Jurkat, Clone E6-1 (cell line): ENCODE measurements around the gene BHMT.
A peak's percentile ranks its signal among the peaks of the same experiment; 100 is the strongest.

ENCODE experiments used
- DNase-seq: peaks from one replicate; pipeline ENCODE4 v3.0.0-alpha.2; 2011; ENCODE audit warnings: low read depth, low spot score
- H3K4me3 ChIP-seq: 2 replicates; pipeline ENCODE4 v1.5.1; 2011; ENCODE audit warnings: mild to moderate bottlenecking, low read length, control low read depth, moderate library complexity

Gene BHMT

DNA sequence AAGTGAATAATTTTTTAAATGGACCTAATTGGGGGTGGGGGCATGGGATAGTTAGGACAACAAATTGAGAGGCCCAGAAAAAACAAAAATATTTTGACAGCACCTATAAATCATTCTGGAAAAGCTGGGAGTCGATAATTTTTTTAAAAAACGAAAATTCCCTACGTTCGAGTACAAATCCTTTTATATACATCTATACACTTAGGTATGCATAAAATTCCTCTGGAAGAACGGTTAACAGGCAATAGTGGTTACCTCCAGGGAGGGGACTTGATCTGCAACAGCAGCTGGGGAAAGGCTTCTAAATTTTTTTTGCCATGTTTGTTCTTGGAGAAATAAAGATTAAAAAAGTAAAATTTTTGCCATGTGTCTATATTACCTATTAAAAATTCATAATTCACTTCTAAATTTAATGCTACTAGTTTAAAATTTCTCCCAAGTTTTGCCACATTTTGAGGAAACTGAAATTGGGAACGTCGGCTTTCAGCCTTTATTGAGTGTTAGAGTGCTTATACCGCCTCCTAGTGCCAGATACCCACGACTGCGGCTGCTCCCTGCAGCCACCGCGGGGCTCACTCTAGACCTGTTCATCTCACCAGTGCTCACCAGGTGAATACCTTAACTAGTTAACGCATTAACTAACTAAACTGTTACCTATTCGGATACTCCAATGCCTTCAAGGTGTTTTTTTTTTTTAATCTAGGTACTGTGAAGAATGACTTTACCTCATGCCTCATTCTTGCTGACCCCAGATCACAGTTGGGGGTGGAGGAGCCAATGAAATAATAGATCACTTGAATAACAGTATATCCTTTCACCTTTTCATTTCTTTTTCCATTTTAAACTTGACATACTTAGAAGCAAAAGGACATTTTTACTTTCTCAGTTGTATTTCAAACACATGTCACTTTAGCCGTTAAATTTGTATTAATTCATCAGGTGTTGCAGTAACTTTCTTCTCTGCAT, 1.8 kb upstream of the BHMT start:
- DNase-seq: no peak
- H3K4me3 ChIP-seq: no peak overlapping the region

DNA sequence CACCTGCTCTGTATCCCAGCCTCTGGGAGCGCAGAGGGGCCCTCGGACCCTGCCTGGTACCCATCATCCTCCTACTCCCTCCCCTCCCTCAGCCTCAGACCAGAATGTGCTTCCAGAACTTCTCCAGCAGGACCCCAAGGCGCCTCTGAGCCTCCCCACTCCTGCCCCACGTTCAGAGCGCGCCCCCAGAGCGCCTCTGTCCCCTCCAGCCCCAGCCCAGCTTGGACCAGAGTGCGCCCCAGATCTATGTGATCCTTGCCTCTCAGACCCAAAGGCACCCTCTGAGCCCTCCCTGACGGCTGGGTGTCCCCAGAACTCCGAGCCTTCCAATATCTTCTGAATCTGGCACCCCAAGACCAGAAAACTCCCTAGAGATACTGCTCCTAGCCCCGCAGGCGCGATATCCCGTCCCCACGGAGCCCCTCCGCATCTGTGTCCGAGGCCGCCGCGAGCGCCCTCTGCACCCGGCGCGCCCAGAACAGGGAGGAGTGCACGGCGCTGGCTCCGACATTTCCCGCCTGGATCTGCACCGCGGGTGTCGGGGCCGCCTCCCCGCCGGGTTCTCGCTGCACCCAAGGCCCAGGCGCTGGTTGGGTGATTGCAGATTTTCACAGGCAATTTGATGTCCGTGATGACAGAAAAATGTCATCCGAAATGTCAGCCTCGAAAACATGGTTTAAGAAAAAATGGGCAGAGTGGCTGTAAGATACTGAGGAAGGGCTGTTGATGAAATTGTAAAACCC, 522 bp downstream of the BHMT start:
- DNase-seq: no peak
- no peak overlapping the region for H3K4me3 ChIP-seq

DNA sequence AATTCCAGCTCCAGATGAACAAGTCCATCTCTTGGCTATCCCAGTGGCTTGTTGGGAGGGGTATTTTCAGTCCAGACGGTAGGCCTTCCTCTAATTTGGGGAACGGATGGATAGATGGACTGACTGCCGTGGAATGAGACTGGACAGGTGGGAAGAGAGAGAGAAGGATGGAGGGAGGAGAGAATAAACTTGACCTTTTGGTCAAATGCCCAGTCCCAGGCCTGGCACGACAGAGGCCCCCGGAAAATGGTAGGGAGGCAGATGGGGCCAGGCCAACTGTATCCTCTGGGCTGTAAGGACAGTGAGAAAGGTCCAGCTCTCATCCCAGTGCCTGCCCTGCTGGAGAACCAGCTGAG, 1.1 kb downstream of the BHMT start:
- no peak for DNase-seq
- H3K4me3 ChIP-seq: no peak overlapping the region

DNA sequence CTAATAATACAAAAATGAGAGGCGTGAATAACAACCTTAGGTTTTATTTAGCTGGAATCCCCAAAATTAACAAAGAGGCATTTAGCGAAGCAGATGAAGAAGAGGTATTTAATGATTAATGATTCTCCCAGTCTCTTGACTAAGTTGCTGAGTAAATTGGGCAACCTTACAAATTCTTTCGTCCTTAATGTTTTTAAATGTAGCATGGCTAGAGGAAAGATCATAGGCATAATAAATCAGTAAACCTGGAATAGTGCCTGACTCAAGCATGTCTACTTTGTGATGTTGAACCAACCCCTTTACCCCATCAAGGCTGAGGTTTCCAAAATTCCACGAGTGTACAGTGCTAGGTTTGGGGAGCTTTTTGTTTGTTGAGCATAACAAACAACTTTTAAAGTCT, 7.9 kb downstream of the BHMT start:
- no peak overlapping the region for H3K4me3 ChIP-seq
- DNase-seq: no peak

DNA sequence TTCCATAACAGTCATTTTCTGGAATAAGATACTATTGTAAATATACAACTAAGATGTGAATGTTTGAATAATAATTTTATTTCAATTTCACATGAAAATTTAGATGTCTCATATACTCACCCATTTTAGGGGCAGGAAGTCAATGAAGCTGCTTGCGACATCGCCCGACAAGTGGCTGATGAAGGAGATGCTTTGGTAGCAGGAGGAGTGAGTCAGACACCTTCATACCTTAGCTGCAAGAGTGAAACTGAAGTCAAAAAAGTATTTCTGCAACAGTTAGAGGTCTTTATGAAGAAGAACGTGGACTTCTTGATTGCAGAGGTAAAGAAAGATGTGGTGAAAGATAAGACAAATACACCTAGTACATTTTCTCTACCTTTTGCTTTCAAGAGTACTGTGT, 8.6 kb downstream of the BHMT start:
- no peak for DNase-seq
- H3K4me3 ChIP-seq: no peak overlapping the region

DNA sequence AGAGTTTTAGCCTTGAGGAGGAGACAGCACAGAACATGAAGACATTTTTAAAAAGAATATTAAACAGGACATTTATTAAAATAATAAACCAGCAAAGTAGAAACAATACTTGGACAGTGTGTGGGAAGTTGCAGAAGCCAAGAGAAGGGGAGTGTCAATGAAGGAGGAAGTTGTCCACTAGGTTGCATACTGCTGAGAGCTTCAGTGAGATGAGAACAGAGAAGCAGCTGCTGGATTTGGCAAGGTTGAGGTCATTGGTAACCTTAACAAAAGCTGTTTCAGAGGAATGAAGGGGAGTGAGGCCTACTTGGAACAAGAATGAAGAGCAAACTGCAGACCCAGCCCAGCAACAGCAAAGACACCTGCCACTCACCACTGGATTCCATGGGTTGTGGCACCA, 11.4 kb downstream of the BHMT start:
- DNase-seq: no peak

DNA sequence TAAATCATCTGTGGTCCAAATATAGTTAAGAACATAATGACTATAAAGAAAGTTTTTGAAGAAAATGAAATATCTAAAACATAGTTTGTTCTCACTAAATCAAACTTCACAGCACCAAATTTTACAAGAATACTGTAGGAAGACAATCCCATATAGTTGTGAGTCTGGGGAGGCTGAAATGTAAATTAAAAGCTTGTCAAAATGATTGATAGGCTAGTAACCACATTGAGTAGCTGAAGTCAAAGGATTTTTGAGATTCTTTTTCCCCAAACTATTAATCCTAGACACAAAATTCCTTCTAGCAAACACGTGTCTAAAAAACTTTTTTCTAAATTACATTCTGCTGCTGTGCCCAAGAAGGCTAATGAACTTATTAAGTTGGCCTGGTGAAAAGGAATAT, 13.0 kb downstream of the BHMT start:
- no peak for DNase-seq

More for the DNA sequence above, 11.4 kb downstream of the BHMT start:
- H3K4me3 ChIP-seq: no peak overlapping the region

DNA sequence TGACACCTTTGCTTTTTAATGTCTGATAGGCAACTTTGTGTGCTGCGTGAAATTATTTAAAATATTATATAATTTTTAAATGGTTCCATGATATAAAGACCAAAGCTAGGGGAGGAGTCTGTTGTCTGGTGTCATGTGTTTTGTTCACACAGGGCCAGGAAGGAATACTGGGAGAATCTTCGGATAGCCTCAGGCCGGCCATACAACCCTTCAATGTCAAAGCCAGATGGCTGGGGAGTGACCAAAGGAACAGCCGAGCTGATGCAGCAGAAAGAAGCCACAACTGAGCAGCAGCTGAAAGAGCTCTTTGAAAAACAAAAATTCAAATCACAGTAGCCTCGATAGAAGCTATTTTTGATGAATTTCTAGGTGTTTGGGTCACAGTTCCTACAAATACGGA, 19.2 kb downstream of the BHMT start:
- DNase-seq: no peak

More for the DNA sequence above, 13.0 kb downstream of the BHMT start:
- no peak overlapping the region for H3K4me3 ChIP-seq

DNA sequence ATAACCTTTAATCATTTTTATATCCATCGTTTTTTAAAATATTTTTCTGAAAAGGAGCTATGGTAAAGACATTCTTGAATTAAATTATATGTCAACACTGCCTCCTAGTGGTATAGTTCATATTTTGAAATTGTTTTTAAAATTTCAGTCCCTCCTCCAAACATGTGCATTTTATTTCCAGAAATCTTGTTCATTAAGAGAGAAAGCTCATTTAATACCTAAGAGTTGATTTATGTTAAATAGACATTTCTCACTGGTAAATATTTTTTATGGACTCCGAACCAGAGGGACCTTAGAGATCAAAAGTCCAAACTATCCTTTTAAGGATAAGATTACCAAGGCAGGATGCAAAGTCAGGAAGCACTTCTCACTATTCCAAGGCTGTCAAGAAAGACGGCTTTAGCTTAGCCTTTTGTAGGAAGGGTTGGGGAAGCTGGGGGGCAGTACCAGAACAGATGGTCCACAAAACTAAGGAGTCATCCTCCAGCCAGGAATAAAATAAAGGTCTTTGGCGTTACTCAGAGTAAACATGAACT, 21.6 kb downstream of the BHMT start:
- peak overlapping the region; percentile 24 for H3K4me3 ChIP-seq
- DNase-seq: peak; percentile 54

More for the DNA sequence above, 19.2 kb downstream of the BHMT start:
- no peak overlapping the region for H3K4me3 ChIP-seq

DNA sequence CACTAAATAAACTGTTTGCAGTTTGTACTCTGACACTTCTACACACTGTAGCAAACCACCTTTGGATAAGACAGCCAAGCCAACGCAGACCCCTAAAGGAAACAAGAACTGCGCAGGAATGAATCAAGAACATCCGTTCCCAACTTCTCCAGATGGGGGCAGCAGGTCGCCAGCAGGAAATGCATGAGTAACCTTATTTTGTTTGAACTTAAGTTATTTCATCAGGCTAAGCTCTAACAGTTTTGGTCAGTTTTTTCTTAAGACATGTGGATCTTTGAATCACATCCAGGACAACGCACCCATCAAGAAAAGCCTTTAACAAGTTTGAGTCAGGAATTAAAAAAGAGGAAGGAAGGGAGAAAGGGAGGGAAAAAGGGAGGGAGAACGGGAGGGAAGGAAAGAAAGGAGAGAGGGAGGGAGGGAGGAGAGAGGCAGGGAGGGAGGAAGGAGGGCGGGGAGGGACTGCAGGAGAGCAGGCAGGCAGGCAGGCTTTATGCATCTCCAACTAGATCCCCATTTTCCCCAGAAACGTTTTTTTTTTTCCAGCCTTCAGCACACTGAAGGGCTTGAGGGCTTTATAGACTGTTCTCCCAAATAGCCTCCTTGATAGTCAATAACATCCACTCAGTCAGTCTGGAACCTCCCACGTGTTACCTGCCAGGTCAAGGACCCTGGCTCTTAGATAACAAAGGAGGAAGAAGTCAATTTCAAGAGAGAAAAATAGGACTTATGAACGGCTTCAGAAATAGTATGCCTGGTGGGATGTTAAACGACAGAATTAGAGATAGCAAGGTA, 22.2 kb downstream of the BHMT start:
- H3K4me3 ChIP-seq: peak overlapping the region; percentile 24
- peak; percentile 79 for DNase-seq

DNA sequence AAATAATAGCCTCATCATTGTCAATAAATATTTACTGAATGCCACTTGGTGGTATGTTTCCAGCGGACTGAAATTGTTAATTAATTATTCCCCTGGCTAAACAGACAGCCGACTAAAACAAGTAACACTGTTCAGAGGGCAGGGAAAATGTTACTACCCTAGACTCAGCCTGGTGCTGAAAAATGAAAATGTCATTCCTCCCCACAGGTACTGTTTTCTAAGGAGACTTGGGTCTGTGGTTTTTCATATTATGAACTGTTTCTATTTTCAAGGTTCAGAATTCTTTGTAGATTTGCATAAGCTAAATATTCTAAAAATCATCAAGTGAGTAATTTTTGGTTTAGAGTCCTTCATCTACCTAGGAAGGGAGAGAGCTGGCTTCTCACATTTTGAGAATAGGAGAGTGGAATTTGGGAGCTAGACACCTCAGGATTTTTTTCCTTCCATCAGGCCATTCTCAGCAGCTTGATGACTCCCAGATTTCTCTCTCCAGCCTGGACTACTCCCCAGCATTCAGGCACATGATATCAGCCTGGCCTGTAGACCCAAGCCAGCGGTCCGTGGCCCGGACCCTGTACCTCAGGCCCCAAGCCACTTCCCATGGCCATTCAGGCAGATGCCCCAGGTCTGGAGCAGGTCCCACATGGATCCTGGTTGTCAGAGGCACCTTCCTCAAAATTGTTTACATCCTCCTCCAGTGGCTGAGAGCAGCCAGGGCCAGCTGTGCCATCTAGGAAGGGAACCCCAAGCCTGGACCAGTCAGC, 24.4 kb downstream of the BHMT start:
- H3K4me3 ChIP-seq: no peak overlapping the region
- no peak for DNase-seq

DNA sequence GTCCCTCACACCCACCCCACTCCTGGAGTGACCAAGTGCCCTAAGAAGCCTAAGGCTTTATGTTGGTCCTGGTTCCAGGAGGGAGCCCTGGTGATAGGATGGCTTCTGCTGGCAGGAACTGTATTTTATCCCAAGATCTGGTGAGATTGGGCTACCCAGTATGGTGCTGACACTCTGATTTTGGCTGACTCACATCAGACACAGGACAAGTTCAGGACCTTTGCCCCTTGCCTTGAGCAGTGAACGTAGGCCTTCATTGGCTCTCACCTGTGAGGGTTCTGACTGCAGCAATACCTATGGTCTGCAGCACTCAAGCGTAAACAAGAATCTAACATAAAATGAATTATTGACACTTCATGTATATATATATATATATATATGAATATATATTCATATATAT, 25.0 kb downstream of the BHMT start:
- DNase-seq: no peak
- no peak overlapping the region for H3K4me3 ChIP-seq

DNA sequence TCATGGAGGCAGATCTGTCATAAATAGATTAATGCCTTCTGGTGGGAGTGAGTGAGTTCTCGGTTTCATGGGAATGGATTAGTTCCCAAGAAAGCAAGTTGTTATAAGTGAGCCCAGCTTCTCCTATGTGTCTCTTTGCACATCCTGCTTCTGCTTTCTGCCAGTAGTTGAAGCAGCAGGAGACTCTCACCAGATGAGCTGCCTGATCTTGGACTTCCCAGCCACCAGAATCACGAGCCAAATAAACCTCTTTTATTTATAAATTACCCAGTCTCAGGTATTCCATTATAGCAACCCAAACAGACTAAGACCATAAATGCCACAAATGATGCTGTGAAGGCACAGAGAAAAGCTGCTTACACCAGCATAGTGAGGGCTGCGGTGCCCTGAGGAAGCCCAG, 28.9 kb downstream of the BHMT start:
- DNase-seq: no peak
- no peak overlapping the region for H3K4me3 ChIP-seq

DNA sequence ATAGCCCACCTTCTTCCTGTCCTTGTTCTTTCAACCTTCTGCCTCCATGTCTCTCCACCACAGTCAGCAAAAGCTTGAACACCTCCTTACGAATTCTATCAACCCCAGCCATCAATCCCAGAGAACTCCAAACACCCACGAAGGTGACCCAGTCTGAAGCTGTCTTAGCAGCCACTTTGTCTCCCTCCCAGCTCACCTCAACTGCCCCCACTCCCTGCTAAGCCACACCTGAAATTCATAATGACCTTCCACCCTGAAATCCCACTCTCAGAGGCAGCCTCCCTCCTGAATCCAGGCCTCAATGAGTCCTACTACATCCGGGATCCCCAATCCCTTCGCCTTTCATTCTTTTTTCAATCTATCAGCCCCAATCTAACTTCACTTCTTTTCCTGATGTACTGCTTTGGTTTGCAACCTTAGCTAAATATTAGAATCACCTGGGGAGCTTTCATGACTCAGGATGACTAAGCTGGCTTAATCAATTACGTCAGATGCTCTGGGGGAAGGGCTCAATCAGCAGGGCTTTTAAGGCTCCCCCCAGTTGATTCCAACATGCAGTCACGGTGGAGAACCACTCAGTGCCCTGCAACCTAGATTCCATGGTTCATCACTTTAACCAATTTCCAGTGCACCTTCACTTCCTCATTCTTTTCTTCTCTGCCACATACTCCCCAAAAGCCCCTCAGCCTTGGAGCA, 32.2 kb downstream of the BHMT start:
- no peak for DNase-seq
- H3K4me3 ChIP-seq: no peak overlapping the region

DNA sequence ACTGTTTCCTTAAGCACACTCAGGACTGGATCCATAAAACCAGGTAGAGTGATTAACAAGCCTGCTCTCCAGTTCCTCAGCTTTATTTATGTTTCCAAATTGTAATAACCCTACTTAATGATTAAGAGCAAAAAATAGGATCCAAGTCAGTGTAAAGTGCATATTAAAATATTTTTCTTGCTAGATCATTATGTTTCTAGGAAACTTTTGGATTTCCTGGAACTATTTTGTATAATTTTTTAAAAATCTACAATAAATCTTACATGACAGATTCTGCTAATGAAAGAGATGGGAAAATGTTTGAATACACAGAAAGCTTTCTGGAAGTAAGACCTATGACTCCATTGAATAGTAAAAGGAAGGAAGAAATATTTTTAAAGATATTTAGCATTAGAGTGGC, 35.5 kb downstream of the BHMT start:
- DNase-seq: no peak
- H3K4me3 ChIP-seq: no peak overlapping the region

DNA sequence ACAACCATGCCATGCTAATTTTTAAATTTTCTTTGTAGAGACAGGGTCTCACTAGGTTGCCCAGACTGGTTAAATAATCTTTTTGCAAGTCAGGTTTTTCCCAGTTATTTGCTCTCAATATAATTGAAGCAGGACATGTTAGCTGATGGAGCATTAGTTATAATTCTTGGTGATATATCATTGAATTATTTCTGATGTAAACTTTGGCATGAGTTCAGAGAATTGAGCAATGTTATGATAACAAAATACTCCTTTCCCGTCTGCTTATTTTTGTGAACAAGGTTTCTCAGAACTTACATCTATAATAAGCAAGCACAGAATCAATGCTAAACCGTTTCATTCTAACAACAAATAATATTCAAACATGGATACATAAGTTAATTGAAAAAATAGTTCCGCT, 37.8 kb downstream of the BHMT start:
- DNase-seq: no peak
- no peak overlapping the region for H3K4me3 ChIP-seq

DNA sequence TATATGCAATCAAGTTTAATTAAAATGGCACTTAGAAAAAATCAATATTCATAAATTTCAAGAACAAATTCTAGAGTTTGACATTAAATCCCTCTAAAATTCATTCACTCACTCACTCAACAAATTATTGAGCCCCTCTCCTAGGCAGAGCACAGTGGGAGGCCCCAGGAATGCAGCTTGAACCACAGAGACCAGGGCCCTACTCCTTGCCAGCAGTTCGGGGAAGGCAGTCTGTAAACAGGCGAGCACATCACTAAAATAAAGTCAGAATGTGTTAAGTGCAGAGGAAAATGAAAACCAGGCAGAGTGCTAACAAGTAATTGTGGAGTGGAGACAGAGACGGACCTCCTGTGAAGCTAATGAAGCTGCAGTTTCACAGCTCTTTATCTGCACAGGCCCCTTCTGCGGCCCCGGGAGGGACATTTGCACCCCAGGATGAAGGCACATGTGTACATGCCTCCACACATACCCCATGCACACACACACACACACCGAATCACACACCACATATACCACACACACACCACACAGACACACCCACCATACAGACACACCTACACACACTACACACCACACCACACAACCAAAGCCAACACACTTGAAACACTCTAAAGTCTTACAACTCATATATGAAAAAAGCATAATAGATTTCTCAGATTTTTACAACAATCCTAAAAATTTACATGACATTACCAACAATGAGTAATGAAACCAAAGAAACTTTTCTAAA, 40.5 kb downstream of the BHMT start:
- DNase-seq: no peak
- no peak overlapping the region for H3K4me3 ChIP-seq

DNA sequence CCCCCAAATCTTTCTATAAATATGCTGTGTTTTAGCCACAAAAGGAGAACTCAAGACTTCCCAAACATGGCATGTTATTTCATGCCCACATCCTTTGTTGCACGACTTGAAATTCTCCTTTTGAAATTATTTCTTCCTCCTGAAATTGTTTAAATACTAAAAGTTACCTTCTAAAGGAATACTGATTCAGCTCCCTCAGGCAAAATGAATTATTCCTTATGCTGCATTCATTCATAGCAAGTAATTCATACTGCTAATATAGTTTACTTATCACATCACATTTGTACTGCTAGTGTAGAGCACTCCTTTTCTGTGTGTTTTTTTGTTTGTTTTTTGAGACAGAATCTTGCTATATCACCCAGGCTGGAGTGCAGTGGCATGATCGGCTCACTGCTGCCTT, 45.7 kb downstream of the BHMT start:
- no peak for DNase-seq
- no peak overlapping the region for H3K4me3 ChIP-seq
